CD4-positive, alpha-beta T cell treated with Interleukin-21 for 1 hour (primary cell): Measurements from ENCODE around the gene TMC8.
A peak's percentile ranks its signal among the peaks of the same experiment; 100 is the strongest.
"Not testable (repeated sequence)": the region's sequence is repeated elsewhere in the genome, so short reads cannot be mapped to it uniquely, and the experiment has no call there.

ENCODE experiments used
- DNase-seq: peaks from one replicate; pipeline ENCODE4 v3.0.0-alpha.2; 2020

The TMC8 gene, protein sequence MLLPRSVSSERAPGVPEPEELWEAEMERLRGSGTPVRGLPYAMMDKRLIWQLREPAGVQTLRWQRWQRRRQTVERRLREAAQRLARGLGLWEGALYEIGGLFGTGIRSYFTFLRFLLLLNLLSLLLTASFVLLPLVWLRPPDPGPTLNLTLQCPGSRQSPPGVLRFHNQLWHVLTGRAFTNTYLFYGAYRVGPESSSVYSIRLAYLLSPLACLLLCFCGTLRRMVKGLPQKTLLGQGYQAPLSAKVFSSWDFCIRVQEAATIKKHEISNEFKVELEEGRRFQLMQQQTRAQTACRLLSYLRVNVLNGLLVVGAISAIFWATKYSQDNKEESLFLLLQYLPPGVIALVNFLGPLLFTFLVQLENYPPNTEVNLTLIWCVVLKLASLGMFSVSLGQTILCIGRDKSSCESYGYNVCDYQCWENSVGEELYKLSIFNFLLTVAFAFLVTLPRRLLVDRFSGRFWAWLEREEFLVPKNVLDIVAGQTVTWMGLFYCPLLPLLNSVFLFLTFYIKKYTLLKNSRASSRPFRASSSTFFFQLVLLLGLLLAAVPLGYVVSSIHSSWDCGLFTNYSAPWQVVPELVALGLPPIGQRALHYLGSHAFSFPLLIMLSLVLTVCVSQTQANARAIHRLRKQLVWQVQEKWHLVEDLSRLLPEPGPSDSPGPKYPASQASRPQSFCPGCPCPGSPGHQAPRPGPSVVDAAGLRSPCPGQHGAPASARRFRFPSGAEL

DNA sequence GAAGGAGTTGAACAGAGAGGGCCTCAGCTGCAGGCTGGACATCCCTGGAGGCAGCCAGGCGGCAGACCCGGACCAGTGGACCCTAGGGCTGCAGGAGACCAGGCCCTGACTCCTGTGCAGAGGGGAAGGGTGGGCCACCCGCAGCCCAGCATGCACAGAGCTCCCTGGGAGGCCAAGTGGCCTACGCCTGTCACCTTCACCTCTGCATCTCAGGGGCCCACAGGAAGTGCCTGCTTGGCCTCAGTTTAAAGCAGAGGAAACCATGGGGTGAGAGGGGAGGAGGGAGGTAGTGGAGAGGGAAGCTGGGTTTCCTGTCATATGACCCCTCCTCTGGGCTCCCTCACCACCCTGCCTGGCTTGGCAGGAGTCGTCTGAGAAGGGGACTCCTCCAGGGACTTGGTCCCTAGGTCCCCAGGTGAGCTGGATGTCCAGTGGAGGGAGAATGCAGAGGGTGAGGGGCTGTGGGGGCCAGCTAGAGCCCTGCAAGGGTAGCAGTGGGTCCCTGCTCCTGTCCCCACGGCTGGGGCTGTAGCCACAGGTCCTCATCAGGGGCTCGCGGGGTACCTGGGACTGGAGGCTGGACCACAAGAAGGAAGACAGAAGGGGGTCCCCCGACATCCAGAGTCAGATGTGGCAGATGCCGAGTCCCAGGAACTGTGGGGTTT is at the start of gene TMC8:
TMC8 (plus strand) TSS at position 335 of the 665 bp plus-strand sequence. CDS start 818 bp downstream, outside the sequence.
- DNase-seq, result peak; percentile 91

DNA sequence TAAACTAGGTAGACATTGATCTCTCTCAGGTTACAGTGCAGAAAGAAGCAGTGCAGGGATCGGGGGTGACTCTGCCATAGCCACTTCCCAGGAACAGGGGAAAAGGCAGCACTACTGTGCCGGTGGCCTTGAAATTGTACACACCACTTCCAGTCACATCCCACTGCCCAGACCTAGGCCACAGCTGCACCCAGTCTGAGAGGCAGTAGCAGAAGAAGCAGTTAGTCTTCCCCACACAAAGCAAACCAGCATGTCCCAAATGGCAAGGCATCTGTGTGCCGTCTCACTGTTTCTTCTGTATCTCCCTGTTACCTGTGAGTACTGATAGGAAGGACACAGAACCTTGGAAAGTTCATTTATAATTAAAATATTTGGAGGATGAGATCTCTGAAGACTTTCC is 49.0 kb upstream of the TMC8 start:
- no peak for DNase-seq

DNA sequence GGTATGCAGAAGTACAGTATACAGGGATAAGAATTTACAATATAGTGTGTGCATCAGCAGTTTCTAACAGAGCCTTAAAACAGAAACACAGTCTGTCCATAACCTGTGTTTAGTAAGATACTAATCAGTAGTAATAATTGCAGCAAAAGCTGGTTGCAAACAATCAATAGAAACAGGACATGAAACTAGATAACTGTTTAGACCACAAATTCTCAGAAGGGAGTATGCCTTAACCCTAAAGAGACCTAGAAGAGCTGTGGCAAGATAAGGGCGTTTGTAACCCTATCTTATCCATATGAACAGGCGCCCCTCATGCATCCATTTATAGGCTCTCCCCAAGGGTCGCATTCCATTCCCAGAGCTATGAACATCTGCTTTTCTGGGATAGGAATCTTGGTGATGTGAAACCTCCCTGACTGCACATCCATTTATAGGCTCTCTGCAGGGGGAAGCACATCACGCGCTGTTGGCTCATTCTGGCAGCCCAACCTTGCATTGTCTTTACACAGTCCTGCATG is 48.2 kb upstream of the TMC8 start:
- DNase-seq, result not testable (repeated sequence)

DNA sequence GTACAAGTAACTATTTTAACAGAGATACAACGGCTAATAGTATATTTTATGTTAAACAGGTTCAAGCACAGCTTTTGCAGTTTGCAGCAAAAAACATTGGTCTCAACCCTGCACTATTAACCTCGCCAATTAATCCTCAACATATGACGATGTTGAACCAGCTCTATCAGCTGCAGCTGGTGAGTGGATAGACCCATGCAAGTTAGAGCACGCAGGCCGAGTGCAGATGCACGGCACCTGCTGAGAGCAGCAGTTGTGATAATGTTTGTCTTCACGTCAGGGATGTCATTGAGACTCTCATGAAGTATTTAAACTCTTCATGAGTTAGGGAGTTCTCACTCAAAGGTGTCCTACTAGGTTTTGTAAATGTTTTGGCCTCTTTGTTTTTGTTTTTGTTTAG is 47.6 kb upstream of the TMC8 start:
- DNase-seq, result no peak

DNA sequence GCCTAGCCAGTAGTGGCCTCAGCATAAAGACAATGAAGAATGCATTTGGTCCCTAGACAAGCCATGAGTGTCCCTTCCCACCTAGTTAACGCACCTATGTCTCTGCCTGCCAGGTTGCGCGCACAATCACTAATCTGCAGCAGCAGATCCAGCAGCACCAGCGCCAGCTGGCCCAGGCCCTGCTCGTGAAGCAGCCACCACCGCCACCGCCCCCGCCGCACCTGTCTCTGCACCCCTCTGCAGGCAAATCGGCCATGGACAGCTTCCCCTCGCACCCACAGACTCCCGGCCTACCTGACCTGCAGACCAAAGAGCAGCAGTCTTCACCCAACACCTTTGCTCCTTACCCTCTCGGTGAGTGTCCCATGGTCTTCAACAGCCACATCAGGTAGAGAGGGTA is 43.8 kb upstream of the TMC8 start:
- DNase-seq, result no peak

DNA sequence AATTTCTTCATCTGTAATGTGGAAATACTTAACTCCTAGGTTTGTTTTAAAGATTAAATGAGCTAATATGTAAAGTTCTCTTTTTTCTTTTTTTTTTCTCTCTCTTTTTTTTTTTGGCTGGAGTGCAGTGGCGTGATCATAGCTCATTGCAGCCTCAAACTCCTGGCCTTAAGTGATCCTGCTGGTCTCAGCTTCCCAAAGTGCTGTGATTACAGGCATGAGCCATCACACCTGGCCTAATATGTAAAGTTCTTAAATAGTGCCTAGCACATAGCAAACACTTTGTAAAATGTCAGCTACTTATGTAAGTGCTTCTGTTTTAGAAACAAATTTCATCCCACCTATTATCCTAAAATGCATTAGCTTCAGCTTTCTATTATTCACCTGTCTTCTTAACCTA is 42.0 kb upstream of the TMC8 start:
- DNase-seq, result no peak

DNA sequence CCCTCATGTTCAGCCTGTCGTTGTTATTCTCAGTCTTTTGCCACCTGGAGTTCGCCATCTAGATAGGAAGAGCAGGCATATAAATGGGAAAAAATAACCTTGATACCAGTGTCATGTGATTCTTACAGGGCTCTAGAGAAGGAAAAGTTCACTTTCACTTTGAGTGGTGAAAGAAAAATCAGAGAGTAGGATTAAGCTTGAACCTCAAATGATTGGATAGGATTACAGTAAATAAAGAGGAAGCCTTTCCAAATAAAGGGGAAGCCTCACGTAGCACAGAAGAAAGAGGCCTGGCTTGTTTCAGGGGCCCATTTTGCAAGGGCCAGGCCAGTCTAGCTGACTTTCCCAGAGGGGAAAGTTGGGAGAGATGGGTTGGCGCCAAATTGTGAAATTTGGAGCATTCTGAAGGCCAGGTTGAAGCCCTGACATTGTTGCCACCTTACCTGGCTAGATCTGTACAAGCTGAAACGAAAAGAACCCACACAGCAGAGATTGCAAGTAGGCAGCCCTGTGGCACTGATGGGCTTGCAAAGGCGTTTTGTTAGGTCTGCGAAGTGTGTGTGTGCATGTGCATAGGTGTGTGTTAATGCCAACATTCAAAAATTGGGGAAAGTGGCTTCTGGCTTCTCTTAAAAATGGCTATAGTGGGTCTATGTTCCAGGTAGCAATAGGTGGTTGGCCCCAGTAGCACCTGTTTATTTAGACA is 40.8 kb upstream of the TMC8 start:
- no peak for DNase-seq

DNA sequence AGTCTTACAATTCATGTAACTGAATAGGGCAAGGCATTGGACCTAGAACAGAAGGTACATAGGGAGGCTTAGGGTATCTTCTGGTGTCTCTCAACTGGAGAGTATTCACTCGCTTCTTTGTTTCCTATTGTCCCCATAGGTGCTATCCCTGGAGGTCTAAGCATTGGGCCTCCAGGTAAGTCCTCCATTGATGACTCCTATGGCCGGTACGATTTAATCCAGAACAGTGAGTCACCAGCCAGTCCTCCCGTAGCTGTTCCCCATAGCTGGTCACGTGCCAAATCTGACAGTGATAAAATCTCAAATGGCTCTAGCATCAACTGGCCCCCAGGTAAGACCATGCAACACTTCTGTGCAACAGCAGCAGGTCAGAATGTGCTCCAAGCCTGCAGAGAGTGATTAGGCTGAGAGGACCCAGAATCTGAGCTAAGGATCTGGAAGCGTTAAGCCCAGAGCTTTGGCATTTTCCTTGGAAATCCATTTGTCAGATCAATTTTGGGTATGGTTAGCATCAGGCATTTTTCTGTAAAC is 37.7 kb upstream of the TMC8 start:
- no peak for DNase-seq

DNA sequence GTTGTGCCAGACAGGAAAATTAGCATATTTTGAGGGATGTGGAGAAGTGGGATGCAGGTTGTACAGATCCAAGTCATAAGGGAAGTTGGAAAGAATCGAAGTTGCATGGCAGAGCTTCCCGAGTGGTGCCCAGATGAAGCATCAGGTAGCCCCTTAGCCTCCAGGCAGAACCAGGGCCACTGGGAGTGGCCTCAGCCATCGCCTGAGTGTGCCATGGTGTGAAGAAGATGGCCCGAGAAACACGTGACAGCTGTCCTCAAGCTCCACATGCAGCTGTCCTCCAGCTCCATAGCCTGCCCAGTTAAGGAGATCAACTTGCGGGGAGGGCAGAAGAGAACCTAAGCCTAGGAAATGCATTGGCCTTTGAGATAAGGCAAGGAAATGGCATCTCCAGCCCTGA is 35.5 kb upstream of the TMC8 start:
- no peak for DNase-seq

DNA sequence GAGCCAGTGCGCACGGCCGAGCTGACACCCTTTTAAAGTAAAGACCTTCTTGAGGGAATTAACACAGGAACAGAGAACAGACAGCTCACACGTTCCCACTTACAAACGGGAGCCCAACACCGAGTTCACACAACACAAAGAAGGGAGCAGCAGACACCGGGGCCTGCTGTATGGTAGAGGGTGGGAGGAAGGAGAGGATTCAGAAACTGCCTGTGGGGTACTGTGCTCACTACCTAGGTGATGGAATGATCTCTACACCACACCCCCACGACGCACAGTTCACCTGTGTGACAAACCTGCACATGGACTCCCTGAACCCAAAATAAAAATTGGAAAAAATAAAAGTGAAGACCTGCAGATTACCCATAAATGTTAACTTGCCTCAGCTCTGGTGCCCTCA is 34.5 kb upstream of the TMC8 start:
- DNase-seq, result no peak

DNA sequence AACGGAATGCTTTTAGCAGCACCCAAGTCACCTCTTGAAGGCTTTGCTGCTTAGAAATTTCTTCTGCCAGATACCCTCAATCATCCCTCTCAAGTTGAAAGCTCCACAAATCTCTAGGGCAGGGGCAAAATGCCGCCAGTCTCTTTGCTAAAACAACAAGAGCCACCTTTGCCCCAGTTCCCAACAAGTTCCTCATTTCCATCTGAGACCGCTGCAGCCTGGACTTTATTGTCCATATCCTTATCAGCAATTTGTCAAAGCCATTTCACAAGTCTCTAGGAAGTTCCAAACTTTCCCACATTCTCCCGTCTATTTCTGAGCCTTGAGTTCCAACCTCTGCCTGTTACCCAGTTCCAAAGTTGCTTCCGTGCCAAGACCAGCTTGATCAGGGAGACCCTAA is 29.5 kb upstream of the TMC8 start:
- no peak for DNase-seq

DNA sequence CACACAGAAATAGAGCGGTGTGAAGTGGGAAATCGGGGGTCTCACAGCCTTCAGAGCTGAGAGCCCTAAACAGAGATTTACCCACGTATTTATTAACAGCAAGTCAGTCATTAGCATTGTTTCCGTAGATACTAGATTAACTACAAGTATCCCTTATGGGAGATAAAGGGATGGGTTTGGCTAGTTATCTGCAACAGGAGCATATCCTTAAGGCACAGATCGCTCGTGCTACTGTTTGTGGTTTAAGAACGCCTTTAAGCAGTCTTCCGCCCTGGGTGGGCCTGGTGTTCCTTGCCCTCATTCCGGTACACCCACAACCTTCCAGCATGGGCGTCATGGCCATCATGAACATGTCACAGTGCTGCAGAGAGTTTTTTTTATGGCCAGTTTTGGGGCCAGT is 29.0 kb upstream of the TMC8 start:
- DNase-seq, result no peak

DNA sequence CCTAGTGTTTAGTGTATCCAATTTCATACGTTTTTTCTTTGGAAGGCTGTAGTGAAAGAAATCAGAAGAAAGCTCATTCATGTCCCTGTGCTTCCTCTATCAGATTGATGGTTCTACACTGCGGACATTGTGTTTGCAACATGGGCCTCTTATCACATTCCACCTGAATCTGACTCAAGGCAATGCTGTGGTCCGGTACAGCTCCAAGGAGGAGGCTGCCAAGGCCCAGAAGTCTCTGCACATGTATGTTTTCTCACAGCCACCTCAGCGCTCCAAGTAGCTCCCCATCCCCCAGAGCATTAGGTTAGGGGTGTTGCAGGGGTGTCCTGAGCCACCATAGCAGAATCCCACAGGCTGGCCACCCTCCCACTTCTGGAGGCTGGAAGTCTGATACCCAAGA is 27.3 kb upstream of the TMC8 start:
- DNase-seq, result no peak

DNA sequence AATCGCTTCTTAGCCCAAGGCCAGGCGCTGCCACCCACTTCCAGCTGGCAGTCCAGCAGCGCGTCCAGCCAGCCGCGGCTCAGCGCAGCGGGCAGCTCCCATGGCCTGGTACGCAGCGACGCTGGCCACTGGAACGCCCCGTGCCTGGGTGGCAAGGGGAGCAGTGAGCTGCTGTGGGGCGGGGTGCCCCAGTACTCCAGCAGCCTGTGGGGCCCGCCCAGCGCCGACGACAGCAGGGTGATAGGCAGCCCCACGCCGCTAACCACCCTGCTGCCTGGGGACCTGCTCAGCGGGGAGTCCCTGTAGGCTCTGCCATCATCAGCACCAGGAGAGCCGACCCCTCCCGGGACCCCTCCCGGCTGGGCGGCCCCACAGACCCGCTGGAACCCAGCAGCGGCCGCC is 26.0 kb upstream of the TMC8 start:
- no peak for DNase-seq

DNA sequence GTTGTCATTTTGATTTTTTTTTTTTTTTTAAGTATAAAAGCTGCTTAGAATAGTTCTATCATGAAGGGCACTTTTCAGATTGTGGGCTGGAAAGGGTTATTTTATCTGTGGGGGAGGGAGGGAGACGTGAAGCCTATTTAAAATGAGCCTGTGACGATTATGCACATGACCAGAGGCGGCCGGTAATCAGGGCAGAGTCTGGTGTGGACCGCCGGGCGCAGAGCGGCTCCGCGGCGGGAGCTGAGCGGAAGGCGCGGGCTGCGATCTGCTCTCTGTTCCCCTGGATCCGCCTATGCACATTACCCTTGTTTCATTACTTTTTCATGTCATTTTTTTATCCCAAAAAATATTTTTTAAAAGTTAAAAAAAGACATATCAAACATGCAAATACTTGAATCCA is 25.5 kb upstream of the TMC8 start:
- no peak for DNase-seq

DNA sequence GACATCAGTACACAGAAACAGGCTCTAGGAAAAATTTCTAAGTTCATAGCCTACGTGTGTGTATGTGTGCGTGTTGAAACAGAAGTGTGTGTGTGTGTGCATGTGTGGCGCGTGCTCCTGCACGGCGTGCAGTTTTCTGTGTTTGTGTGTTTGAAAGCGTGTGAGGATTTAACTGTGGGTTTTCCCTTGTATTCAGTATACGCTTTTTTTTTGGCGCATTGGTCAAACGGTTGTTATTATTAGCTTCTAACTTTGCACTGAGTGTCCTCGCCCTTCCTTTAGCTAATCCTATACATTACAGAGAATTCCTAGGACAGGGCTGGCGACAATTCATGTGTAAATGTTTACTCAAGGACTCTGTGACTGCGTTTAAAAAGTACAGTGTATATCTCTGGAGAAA is 25.0 kb upstream of the TMC8 start:
- DNase-seq, result no peak

DNA sequence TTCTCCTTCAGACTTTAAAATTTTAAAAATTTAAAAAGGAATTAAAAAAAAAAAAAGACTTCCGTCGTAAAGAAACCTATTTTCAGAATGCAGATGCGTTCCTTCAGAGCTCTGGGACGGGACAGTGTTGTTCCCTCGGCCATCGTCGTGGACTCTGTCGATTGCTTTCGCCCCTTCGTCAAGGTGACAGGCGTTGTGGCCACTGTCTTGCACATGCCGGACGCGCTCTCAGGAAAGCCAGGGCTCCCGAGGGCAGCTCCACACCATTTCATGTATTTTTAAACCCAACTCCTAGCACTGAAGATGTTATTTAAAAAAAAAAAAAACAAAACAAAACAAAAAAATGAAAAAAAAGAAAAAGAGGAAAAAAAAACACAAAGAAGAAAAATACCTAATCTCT is 24.4 kb upstream of the TMC8 start:
- DNase-seq, result no peak

DNA sequence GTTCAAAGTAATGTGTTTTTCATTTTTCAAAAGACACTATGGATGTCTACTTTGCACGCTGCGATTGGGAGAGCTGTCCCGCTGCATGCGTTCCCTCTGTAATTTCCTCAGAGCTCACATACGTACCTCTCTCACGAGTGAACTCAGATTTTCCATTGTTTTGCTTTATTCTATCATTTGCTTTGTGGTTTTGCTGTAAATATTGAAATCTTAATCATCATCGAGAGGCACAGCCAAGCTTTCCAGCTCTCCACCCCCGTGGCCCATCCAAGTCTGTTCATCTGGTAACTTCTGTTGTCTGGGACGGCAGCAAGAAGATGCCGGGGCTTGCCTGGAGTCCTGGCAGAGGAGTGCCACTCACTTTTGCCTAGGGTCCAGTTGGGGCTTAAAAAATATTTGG is 23.1 kb upstream of the TMC8 start:
- DNase-seq, result no peak

DNA sequence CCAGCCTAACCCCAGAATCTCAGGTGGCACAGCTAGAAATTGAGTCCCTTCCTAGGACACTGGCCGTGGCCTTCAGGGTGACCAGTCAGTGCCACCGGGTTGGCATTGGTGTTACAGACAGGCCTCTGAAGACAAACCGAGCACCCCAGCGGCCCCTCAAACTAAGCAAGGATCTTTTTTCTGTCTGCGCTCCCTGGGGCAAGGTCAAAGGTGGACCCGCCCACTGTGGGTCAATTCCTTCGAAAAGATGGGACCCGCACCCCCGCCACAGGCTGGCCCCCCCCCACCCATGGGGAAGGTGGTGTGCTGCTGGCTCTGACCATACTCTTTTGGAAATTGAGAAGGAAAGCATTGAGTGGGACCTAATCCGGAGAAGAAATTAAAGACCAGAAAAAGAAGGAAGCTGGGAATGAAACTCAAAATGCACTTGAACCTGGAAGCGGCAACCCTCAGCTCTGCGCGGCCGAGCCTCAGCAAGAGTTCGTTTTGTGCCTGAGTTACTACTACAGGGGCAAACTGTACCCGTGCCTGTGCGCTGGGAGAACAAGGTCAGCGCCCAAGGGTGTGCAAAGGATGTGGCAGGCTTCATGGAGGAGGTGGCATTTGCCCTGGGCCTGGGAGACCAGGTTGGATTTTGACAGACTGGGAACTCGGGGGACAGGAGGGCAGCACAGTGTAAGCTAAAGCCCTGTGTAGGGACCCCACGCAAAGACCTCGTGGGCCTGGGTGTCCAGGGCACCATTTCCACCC is 22.4 kb upstream of the TMC8 start:
- DNase-seq, result no peak

DNA sequence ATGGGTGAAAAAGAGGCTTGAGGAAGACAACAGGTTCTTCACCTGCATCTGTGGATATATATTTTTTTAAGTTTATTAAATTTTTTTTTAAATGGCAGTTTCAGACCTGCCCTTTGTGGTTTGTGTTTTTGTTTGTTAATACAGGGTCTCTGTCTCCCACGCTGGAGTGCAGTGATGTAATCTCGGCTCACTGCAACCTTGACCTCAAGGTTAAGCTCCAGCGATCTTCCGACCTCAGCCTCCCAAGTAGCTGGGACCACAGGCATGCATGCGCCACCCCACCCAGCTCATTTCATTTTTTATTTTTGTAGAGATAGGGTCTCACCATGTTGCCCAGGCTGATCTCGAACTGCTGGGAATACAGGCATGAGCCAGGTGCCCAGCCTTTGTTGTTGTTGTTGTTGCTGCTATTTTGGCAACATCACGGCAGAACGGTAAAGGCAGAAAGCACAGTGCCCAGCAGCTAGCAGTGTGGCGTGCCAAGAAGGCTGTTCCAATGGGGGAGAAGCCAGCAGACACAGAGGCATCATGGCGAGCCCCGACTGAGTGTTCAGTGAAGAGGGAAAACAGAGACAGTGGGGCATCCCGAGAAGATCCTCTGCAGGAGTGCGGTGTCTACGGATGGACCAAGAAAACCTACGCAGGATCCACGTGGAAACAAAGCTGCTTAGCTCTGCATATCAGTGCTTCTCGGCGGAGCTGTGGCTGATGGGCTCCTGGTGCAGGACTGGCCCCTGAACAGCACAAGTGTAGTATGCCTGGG is 21.7 kb upstream of the TMC8 start:
- no peak for DNase-seq

DNA sequence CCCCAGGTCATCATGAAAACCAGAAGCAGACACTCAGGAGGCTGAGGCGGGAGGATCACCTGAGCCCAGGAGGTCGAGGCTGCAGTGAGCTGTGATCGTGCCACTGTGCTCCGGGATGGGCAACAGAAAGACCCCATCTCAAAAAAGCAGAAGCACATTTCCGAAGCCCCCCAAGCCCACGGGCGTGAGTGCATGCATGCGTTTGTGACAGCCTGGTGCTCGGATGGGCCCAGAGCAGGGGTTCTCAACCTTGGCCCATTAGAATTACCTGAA is 21.1 kb upstream of the TMC8 start:
- no peak for DNase-seq
